ENCODE results near the gene CHIT1.
"Not testable (repeated sequence)": the region's sequence is repeated elsewhere in the genome, so short reads cannot be mapped to it uniquely, and the experiment has no call there.

The CHIT1 gene

DNA sequence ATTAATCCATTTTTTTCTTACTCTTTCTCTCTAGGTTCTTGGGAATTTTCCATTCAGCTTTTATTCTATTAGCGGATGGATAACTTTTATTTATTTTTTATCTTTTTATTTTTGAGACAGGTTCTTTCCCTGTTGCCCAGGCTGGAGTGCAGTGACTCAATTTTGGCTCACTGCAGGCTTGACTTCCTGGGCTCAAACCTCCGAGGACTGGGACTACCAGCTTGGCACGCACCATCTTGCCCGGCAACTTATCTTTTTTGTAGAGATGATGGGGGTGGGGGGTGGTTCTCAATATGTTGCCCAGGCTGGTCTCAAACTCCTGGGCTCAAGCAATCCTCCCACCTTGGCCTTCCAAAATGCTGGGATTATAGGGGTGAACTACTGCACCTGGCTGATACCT, 36.1 kb upstream of the CHIT1 start:
- DNase-seq (ENCODE audit: low read depth in 3 of 3) = no peak

DNA sequence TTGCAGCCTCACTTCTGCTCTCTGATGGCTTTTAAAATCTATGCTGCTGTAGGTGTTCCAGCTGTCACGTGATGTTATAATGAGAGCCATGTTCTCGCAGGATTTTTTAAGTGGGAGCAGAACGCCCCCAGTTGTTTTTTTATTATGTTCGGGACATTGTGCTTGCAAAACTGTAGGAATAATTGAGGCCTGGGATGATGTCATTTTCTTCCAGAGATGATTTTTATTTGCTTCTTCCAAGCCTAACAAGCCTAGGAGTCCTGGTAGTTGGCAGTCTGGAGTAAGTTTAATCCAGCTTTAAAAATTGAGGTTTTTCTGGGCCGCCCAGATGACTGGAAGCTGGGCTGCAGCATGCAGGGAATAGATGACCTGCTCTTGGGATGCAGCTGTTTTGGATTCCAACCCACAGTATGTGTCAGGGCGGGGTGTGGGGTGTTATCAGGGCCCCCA, 34.6 kb upstream of the CHIT1 start:
- DNase-seq (ENCODE audit: low read depth in 3 of 3) = no peak

DNA sequence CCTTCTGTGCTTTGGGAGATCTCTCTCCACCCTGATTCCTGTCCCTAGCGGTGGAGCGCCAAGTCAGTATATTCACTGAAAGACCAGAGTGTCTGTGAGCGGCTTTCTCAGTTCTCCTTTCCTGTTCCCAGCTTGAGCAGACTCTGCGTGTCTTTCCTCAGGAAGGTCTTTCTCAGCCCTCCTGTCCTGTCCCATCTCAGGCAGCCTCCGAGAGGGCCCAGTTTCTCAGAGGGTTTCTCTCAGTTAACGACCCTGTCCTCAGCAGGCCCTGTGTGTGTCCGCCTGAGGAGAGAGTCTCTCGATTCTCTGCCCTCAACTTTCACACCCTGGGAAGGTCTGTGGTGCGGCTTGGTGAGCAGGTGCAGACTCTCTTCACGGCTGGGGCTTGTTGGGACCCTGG, 34.0 kb upstream of the CHIT1 start:
- no peak for DNase-seq (ENCODE audit: low read depth in 3 of 3)

DNA sequence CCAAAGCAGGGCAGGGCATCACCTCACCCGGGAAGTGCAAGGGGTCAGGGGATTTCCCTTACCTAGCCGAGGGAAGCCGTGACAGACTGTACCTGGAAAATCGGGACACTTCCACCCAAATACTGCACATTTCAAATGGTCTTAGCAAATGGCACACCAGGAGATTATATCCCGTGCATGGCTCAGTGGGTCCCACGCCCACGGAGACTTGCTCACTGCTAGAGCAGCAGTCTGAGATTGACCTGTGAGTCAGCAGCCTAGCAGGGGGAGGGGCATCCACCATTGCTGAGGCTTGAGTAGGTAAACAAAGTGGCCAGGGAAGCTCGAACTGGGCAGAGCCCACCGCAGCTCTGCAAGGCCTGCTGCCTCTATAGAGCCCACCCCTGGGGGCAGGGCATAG, 27.2 kb upstream of the CHIT1 start:
- not testable (repeated sequence) for DNase-seq (ENCODE audit: low read depth in 3 of 3)

DNA sequence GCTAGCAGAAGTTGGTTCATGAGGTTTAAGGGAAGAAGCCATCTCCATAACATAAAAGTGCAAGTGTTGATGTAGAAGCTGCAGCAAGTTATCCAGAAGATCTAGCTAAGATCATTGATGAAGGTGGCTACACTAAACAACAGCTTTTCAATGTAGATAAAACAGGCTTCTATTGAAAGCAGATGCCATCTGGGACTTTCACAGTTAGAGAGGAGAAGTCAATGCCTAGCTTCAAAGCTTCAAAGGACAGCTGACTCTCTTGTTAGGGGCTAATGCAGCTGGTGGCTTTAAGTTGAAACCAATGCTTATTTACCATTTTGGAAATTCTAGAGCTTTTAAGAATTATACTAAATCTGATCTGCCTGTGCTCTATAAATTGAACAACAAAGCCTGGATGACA, 25.3 kb upstream of the CHIT1 start:
- not testable (repeated sequence) for DNase-seq (ENCODE audit: low read depth in 3 of 3)

DNA sequence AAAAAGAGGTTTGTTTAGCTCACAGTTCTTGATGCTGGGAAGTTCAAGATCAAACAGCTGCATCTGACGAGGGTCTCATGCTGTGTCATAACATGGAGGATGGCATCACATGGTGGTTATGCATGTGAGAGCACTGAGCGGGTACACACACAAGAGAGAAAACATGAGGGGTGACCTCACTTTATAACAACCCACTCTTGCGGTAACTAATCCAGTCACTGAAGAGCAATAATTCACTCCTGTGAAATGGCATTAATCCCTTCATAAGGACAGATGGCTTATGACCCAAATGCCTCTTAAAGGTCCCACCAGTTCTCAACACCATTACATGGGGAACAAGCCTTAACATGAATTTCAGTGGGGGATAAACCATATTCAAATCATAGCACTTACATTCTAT, 23.2 kb upstream of the CHIT1 start:
- DNase-seq (ENCODE audit: low read depth in 3 of 3) = no peak

DNA sequence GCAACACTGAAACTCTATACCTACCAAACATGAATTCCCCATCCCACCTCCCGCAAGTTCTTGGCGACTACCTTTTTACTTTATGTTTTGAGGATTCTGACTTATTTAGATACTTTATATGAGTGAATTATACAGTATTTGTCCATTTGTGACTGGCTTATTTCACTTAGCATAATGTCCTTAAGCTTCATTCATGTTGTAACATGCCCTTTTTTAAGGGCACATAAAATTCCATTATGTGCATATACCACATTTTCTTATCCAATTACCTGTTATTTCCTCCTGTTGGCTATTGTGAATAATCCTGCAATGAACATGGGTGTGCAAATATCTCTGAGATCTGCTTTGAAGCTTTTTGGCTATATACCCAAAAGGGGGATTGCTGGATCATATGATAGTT, 22.0 kb upstream of the CHIT1 start:
- DNase-seq (ENCODE audit: low read depth in 3 of 3) = no peak

DNA sequence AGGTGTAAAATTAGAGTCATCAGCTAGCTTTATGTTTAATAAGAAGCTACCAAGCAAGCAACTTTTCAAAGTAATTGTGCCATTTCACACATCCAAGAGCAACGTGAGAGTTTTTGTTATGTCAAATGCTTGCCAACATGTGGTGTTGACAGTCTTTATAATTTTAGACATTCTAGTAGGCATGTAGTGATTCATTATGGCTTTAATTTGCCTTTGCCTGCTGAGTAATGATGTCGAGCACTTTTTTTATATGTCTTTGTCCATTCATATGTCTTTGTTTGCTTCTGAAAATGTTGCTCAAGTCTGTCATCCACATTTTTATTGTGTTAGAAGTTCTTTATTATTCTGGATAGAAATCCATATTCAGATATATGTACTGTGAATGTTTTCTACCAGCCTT, 21.4 kb upstream of the CHIT1 start:
- no peak for DNase-seq (ENCODE audit: low read depth in 3 of 3)

DNA sequence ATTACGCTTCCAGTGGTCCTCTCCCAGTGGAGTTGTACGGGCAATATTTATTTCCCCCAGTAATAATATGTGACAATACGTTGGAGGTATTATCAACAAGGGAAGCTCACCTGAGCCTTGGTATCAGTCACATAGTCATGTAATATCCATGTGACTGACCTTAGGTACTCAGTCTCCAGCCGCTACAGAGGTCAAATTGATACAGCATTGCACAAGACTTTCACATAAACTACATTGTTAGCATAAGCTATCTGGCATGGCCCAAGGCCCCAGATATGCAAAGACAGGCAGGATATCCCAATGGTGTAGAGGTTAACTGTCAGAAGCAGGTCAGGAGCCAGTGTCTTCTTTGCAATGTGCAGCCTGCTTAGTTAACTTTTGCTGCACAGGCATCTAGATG, 15.3 kb upstream of the CHIT1 start:
- no peak for DNase-seq (ENCODE audit: low read depth in 3 of 3)

DNA sequence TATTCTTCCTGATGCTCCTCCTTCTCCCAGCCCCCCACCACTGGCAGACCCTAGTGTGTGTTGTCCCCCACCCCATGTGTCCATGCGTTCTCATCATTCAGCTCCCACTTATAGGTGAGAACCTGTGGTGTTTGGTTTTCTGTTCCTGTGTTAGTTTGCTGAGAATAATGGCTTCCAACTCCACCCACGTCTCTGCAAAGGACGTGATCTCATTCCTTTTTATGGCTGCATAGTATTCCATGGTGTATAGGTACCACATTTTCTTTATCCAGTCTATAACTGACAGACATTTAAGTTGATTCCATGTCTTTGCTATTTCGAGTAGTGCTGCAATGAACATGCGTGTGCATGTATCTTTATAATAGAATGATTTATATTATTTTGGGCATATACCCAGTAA, 12.2 kb upstream of the CHIT1 start:
- not testable (repeated sequence) for DNase-seq (ENCODE audit: low read depth in 3 of 3)

DNA sequence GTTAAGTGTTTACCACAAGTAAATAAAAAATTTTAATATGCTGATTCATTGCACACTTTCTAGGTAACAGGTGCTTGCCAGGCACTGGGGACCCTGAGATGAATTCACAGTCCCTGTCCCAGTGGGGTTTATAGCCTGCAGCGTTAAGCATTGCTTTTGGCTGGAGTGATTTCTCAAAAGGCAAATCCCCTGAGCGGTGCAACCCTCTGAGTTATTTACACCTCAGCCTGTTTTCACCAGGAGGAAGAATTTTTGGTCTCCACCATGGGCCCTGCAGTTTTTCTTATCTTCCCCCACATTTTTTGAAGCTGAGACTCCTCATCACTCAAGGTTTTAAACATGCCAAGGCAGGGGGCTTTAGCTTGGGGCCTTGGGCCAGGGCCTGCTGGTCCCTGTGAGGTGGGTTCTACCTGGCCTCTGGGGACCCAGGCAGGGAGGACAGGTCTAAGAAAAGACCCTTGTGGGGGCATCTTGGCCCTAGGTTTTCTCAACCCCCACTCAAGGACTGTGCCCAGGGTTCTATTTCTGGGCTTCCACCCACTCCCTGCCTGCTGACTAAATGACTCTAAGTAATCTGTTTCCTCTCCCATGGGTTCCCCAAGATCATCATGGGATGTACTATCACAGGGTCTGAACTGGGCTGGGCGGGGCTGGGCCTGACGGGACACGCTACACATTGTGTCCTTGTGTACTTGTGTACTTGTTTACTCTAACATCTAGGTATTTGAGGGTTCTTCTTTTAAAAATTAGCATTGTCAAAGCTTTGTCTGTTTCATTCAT, 10.2 kb upstream of the CHIT1 start:
- DNase-seq (ENCODE audit: low read depth in 3 of 3) = no peak

DNA sequence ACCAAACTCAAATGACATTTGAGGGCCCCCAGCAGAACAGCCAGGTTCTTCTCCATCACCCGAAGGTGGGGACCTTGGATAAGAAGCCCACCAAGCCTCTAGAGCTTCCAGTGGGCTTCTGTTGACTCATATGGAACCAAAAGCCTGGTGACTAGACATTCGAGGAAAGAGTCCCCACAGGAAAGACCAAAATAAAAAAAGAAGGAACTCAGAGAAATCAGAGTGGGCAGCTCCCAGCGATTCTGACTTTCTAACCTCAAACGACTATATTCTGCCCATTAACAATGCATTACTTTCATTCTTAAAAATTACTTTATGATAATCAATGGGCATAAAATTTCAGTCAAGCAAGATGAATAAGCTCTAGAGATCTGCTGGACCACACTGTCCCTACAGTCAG, 9.6 kb upstream of the CHIT1 start:
- no peak for DNase-seq (ENCODE audit: low read depth in 3 of 3)

DNA sequence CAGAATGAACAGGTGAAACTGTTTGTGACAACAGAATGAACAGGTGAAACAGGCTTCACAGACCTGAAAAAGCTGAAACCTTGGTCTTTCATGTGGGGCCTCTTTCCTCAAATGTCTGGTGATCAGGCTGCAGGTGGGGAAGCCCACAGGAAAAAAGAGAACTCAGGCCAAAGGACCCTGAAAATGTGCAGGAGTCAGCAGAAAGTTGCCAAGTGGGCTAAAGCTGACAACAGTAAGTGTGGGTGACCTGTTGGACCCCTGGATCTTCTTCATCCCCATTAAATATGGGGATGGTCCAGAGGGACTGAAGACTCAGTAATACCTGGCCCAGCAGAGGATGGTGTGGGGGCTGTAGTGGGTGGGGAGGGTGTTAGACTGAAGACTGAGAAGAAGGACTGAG, 9.1 kb upstream of the CHIT1 start:
- no peak for DNase-seq (ENCODE audit: low read depth in 3 of 3)

DNA sequence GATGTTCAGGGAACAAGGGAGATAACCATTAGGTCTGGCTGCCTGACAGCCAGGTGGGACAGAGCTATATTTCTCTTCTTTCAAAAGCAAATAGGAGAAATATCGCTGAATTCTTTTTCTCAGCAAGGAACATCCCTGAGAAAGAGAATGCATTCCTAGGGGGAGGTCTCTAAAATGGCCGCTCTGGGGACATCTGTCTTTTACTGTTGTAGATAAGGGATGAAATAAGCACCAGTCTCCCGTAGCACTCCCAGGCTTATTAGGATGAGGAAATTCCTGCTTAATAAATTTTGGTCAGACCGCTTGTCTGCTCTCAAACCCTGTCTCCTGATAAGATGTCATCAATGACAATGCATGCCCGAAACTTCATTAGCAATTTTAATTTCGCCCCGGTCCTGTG, 5.4 kb upstream of the CHIT1 start:
- DNase-seq (ENCODE audit: low read depth in 3 of 3) = not testable (repeated sequence)

DNA sequence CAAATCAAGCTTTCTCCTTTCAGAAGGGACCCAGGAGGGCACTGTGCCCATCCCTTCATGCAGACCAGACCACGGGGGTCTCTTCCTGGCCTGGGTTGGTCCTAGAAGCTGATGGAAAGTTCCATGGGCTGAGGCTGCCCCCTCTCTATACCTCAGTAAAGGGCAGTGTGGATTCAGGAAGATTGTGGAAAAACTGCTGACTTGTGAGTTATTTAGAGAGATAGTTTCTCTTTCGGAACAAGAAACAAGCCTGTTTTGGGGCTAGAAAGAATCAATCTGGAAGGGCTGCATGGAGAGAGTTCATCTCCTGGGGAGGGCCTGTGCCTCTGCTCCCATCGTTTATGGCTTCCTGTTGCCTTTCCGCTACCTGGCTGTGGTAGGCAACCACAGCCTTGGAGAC, 803 bp downstream of the CHIT1 start:
- no peak for DNase-seq (ENCODE audit: low read depth in 3 of 3)

DNA sequence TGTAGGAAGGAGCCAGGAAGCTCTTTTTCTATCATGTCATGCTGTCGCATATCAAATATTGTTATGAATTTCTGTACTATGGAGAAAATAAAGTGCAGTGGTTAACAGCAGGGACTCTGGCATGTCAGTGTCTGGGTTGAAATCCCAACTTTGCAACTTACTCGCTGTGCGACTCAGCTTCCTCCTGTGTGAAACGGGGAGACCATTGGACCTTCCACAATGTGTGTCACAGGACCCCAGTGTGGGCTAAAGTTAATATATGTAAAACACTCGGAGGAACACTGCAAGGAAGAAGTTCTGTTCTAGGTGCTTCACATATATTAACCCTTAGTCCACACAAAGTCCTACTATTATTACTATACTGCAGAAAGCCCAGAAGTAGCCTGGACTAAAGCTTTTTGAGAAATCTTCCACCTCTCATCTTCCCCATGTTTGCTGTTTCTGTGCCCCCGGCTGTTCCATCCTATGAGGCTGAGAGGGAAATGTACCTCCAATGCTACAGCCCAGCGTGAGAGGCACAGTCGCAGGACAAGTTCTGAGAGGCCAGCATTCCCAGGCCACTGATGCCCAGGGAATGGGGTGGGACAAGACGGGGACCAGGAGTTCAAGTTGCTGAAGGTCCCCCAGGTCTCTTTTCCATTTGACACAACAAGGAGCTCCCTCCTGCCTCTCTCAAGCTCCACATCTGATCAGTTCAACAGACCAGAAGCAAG, 1.9 kb downstream of the CHIT1 start:
- DNase-seq (ENCODE audit: low read depth in 3 of 3) = no peak

DNA sequence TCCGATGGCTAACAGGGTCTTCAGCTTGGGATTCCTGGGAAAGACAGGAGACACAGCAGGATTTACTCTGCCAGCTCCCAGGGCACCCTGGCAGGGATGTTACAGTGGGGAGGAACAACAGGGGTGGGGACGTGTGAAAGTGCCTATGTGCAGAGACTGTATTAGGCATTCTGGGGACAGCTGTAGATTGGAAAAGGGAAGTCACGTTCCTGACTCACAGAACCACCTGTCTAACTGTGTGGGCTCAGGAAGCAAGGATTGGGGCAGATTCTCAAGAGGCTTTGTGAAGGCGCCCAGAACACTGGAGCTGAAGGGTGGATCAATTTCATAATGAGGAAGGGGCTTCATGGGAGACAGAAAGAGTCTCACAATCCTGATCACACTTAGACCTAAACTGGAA, 4.4 kb downstream of the CHIT1 start:
- DNase-seq (ENCODE audit: low read depth in 3 of 3) = no peak

DNA sequence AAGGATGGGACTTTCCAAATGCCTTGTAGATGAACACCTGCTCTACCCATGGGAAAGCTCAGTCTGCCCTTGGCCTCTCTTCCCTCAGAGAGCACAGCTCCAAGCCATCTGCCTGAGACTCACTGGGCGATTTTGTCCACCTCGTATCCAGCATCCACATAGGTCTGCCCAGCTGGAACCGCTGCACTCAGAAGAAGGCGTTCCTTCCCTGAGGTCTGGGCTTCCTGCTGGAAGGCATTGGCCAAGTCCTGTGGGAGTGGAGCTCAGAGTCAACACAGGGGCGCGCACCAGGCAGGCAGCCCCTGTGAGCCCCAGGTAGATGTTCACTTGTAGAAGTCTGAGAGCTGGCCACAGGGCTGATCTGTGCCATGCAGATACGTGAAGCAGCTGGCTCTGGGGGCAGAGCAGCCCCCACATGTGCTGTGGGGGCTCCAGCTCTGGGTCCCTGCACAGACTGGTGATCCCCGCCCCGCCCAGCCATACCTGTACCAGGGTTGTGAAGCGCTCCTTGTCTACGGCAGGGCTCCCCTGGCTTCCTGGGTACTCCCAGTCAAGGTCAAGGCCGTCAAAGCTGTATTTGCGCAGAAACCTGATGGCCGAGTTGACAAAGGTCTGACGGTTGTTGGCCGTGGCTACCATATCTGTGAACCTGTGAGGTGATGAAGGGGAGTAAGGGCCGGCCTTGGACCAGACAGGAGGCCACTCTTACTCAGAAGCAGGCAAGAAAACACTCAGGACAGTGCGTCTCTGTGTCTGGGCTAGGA, 6.3 kb downstream of the CHIT1 start:
- no peak for DNase-seq (ENCODE audit: low read depth in 3 of 3)

DNA sequence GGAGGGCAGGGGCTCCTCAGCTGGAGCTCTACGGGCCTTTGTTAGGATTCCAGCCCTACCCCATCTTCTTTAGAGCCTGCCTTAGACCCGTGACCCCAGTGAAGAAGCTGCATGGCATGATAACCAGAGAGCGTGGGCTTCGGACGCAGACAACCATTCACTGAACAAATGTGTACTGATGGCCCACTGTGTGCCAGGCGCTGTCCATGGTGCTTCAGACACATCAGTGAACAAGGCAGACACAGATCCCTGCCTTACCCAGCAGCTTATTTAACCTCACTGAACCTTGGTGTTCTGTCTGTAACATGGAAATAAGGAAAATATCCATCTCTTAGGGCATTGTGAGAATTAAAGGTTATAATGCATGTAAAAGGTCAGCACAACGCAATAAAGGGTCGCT, 9.5 kb downstream of the CHIT1 start:
- DNase-seq (ENCODE audit: low read depth in 3 of 3) = no peak

DNA sequence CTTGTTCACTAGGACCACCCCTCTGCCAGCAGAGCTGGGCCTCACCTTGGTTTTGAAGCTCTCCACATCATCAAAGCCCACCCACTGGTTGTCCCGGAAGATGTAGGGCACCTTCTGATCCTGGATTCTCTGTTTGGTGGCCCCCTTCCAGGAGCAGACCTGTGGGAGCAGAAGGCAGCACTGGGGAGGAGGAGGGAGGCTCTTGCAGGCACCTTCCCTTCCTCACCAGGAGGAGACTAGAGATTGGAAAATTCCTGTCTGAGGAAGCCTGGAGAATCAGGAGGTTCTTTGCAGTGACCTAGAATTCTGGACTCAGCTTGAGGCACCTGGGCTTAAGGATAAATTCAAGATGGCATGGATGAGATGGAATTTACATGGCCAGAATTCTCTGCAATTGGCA, 10.3 kb downstream of the CHIT1 start:
- no peak for DNase-seq (ENCODE audit: low read depth in 3 of 3)

DNA sequence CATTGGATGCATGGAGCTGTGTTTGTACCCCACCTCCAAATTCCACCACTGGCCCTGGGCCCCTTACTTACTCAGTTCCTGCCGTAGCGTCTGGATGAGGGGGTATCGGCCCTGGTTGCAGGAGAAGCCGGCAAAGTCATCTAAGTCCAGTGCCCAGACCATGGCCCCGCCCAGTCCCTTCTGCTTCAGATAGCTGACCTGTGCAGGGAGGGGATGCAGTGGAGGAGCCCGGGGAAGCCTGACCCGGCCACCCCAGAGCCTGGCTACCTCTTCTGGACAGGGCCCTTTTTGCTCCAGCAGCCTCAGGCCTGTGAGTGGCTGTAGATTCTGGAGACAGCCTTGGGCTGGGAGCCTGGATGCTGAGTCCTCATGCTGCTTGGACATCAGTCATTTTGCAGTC, 11.8 kb downstream of the CHIT1 start:
- DNase-seq (ENCODE audit: low read depth in 3 of 3) = no peak

DNA sequence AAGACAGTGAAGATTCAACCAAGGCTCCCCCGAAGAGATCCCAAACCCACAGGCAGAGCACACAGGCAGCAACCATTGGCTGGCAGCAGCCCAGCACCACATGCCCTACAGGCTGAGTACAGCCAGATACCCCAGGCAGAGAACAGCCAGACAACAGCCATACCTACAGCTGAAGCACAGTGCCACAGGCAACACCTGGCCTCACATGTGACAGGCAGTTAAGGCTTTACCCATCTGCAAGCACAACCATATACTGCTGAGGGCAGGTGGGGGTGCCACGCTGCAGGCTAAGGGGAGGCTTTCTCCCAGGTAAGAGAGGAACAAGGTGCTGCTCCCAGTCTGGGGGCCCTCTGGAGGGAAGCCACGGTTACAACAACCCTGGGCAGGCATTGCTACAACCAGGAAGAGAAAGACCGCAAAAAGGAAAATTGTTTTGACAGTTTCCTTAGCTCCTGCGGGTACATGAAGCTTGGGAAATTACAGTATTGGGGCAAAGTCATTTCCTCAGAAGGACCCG, 12.3 kb downstream of the CHIT1 start:
- no peak for DNase-seq (ENCODE audit: low read depth in 3 of 3)
